ENCODE results near the gene ROM1. TPM values are rescaled to one million over a fixed set of nuclear protein-coding genes. Genes with fewer than 3 reads are reported as not detected.
"Not testable (repeated sequence)": the region's sequence is repeated elsewhere in the genome, so short reads cannot be mapped to it uniquely, and the experiment has no call there.

ROM1 gene
- total and polyA plus RNA-seq, 7 experiments from 2014 or later: 0.51 to 2.4 (median 1.8) TPM; not detected in 1

DNA sequence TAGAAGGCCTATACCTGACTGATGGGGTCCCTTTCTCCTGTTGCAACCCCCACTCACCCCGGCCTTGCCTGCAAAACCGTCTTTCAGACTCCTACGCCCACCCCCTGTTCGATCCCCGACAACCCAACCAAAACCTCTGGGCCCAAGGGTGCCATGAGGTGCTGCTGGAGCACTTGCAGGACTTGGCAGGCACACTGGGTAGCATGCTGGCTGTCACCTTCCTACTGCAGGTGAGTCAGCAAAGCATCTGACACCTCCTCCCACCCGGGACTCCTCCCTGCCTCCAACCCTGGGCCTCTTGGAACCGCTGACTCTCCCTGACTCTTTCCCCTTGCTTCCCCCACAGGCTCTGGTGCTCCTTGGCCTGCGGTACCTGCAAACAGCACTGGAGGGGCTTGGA is 1.2 kb downstream of the ROM1 start:
- Histone ChIP-seq H3K9me3 (ENCODE audit: control insufficient read depth in 2 of 3, low read length in 3 of 3) (no peaks in the 10 kb centered on the region), H3K27ac (ENCODE audit: low read depth, low read length) (no peak overlapping the region), H3K4me1 (ENCODE audit: control insufficient read depth in 2 of 2, insufficient read depth in 2 of 2, low read length in 2 of 2) (peaks cover 16 to 28% of the 10 kb centered on the region in 2 donors), H3K36me3 (ENCODE audit: control insufficient read depth in 2 of 3, insufficient read depth in 3 of 3, low read length in 3 of 3) (peaks cover 0 to 38% (median 0%) of the 10 kb centered on the region in 3 experiments), H3K27me3 (ENCODE audit: control insufficient read depth in 2 of 2, insufficient read depth in 2 of 2, low read length in 2 of 2) (no peaks in the 10 kb centered on the region), H3K4me3 (ENCODE audit: low read length) (no peak overlapping the region)
- Mint-ChIP-seq H3K9me3 (no peaks in the 10 kb centered on the region), H3K4me1 (peaks cover 25 to 46% (median 40%) of the 10 kb centered on the region in 7 donors), H3K27ac (peak overlapping the region; percentile 73 to 95 (median 89)), H3K36me3 (peaks cover 0 to 17% (median 4%) of the 10 kb centered on the region in 5 donors), H3K4me3 (peak overlapping the region in 6 of 10 donors; percentile 31 to 99 (median 58)), H3K27me3 (no peaks in the 10 kb centered on the region)
- intact Hi-C loops (cut with micrococcal nuclease): loop anchor here in 1 of 2 donors (5.0 kb wide), 1 partner anchor 228 kb away; no protein-coding TSS in a partner anchor
- ChIA-PET CTCF (interaction anchor here (1.8 to 4.1 kb wide), 2 partner anchors 22 to 34 kb away, joined by 6 to 27 read pairs; partner anchors contain the start of gene TUT1), POLR2A (interaction anchor here (0.7 to 12.0 kb wide), 5 partner anchors 7 to 237 kb away, joined by 3 to 219 read pairs (median 64); partner anchors contain the start of genes B3GAT3, C11orf98, CSKMT and GANAB)
- ATAC-seq: no peak
- DNase-seq: no peak

- ChIA-PET POLR2A (interaction anchor here (0.8 to 1.3 kb wide), 4 partner anchors 24 to 50 kb away, joined by 3 to 5 read pairs (median 3); partner anchors contain the start of genes C11orf98, CSKMT, INTS5 and TUT1), CTCF (interaction anchor here (0.9 kb wide), 1 partner anchor 24 kb away, joined by 3 read pairs; the partner anchor contains the start of gene TUT1)
- DNase-seq: no peak
- no peaks in the 10 kb centered on the region for H3K9me3 ChIP-seq (ENCODE audit: control insufficient read depth in 2 of 3, low read length in 3 of 3)
- no peak overlapping the region for H3K27ac ChIP-seq (ENCODE audit: low read depth, low read length)
- no peak for ATAC-seq
- no peaks in the 10 kb centered on the region for H3K27me3 Mint-ChIP-seq
- peaks cover 0 to 34% (median 0%) of the 10 kb centered on the region in 3 experiments for H3K36me3 ChIP-seq (ENCODE audit: control insufficient read depth in 2 of 3, insufficient read depth in 3 of 3, low read length in 3 of 3)
- no peak overlapping the region for H3K4me3 ChIP-seq (ENCODE audit: low read length)
- peaks cover 14 to 43% (median 36%) of the 10 kb centered on the region in 7 donors for H3K4me1 Mint-ChIP-seq
- H3K36me3 Mint-ChIP-seq: peaks cover 0 to 12% (median 5%) of the 10 kb centered on the region in 5 donors
- H3K4me3 Mint-ChIP-seq: no peak overlapping the region
- intact Hi-C loops (cut with micrococcal nuclease): no loop called here
- H3K27me3 ChIP-seq (ENCODE audit: control insufficient read depth in 2 of 2, insufficient read depth in 2 of 2, low read length in 2 of 2): no peaks in the 10 kb centered on the region
- H3K27ac Mint-ChIP-seq: peak overlapping the region in 2 of 9 donors; percentile 94
- peaks cover 16 to 19% of the 10 kb centered on the region in 2 donors for H3K4me1 ChIP-seq (ENCODE audit: control insufficient read depth in 2 of 2, insufficient read depth in 2 of 2, low read length in 2 of 2)
- no peaks in the 10 kb centered on the region for H3K9me3 Mint-ChIP-seq
Measured at GRCh38 chr11:62615521-62615920, 2.5 kb downstream of the ROM1 start.

GRCh38 chr11:62616957-62617356 is 3.9 kb downstream of the ROM1 start:
- CTCF ChIA-PET: interaction anchor here (0.6 kb wide), 1 partner anchor 1590 kb away, joined by 3 read pairs; the partner anchor contains the start of gene FERMT3
- Histone ChIP-seq H3K36me3 (ENCODE audit: control insufficient read depth in 2 of 3, insufficient read depth in 3 of 3, low read length in 3 of 3) (peaks cover 0 to 28% (median 0%) of the 10 kb centered on the region in 3 experiments), H3K4me1 (ENCODE audit: control insufficient read depth in 2 of 2, insufficient read depth in 2 of 2, low read length in 2 of 2) (peaks cover 11 to 15% of the 10 kb centered on the region in 2 donors)
- H3K4me1 Mint-ChIP-seq: peaks cover 17 to 41% (median 33%) of the 10 kb centered on the region in 7 donors
- H3K4me3 Mint-ChIP-seq; ATAC-seq; H3K27ac ChIP-seq (ENCODE audit: low read depth, low read length); H3K4me3 ChIP-seq (ENCODE audit: low read length); H3K27me3 ChIP-seq (ENCODE audit: control insufficient read depth in 2 of 2, insufficient read depth in 2 of 2, low read length in 2 of 2); DNase-seq; intact Hi-C loops (cut with micrococcal nuclease); H3K9me3 ChIP-seq (ENCODE audit: control insufficient read depth in 2 of 3, low read length in 3 of 3); H3K9me3 Mint-ChIP-seq; H3K27me3 Mint-ChIP-seq: not testable (repeated sequence)
- peak overlapping the region in 1 of 9 donors; percentile 28 for H3K27ac Mint-ChIP-seq
- peaks cover 0 to 16% (median 5%) of the 10 kb centered on the region in 5 donors for H3K36me3 Mint-ChIP-seq
- POLR2A ChIA-PET: interaction anchor here (0.7 to 10.0 kb wide), 5 partner anchors 15 to 55 kb away, joined by 3 to 94 read pairs (median 3); partner anchors contain the start of genes C11orf98, CSKMT, MTA2 and UQCC3

DNA sequence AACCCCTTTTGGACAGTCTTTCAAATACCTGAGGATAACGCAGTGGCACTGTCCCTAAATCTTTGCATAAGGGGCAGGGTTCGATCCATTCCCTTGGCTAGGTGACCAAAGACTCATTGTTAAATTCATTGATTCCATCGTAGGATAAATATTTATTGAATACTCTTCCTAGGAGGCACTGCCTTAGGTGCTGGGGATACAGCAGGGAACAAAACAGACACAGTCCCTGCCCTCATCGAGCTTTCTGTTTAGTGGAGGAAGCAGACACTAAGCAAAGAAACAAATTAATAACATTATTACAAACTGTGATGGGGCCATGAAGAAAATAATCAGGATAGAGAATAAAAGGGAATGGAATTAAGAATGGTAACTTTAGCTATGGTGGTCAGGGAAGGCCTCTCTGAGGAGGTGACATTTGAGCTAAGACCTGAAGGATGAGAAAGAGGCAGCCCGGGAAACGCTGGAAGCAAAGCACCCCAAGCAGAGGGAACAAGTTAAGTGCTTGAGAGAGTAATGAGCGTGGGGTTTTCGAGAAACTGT is 8.0 kb downstream of the ROM1 start:
- Mint-ChIP-seq H3K27ac (peak overlapping the region; percentile 92 to 99 (median 95)), H3K27me3 (no peaks in the 10 kb centered on the region), H3K9me3 (peaks cover 0 to 2% (median 0%) of the 10 kb centered on the region in 11 donors), H3K36me3 (peaks cover 6 to 27% (median 15%) of the 10 kb centered on the region in 5 donors), H3K4me1 (peaks cover 13 to 29% (median 26%) of the 10 kb centered on the region in 7 donors), H3K4me3 (peak overlapping the region; percentile 91 to 99 (median 94))
- Histone ChIP-seq H3K36me3 (ENCODE audit: control insufficient read depth in 2 of 3, insufficient read depth in 3 of 3, low read length in 3 of 3) (peaks cover 0 to 30% (median 10%) of the 10 kb centered on the region in 3 experiments), H3K9me3 (ENCODE audit: control insufficient read depth in 2 of 3, low read length in 3 of 3) (no peaks in the 10 kb centered on the region), H3K27me3 (ENCODE audit: control insufficient read depth in 2 of 2, insufficient read depth in 2 of 2, low read length in 2 of 2) (no peaks in the 10 kb centered on the region), H3K27ac (ENCODE audit: low read depth, low read length) (peak overlapping the region; percentile 92), H3K4me1 (ENCODE audit: control insufficient read depth in 2 of 2, insufficient read depth in 2 of 2, low read length in 2 of 2) (peaks cover 11% of the 10 kb centered on the region in 2 donors), H3K4me3 (ENCODE audit: low read length) (peak overlapping the region; percentile 97)
- POLR2A ChIA-PET: interaction anchor here (0.7 to 10.0 kb wide), 24 partner anchors 10 to 234 kb away, joined by 3 to 94 read pairs (median 8); partner anchors contain the start of genes C11orf98, CSKMT, EEF1G and EML3
- DNase-seq (no peak), ATAC-seq (no peak)
- intact Hi-C loops (cut with micrococcal nuclease): no loop called here
- CTCF ChIA-PET: interaction anchor here (0.6 to 1.8 kb wide), 12 partner anchors 9 to 196 kb away, joined by 3 to 6 read pairs (median 4); partner anchors contain the start of genes C11orf98, CSKMT and TUT1

GRCh38 chr11:62621567-62622470 is 8.8 kb downstream of the ROM1 start, which contains the start of gene B3GAT3:
B3GAT3 (minus strand) TSS chr11:62621986; CDS start chr11:62621947, 39 bp downstream.
- Mint-ChIP-seq H3K36me3 (peaks cover 10 to 32% (median 19%) of the 10 kb centered on the region in 5 donors), H3K9me3 (peaks cover 0 to 2% (median 0%) of the 10 kb centered on the region in 11 donors), H3K27me3 (no peaks in the 10 kb centered on the region), H3K4me1 (peaks cover 13 to 29% (median 26%) of the 10 kb centered on the region in 7 donors), H3K4me3 (peak within 1 kb of the TSS; percentile 91 to 99 (median 94)), H3K27ac (peak within 1 kb of the TSS; percentile 92 to 99 (median 96))
- peak; percentile 87 to 97 (median 94) for DNase-seq
- intact Hi-C loops (cut with micrococcal nuclease): loop anchor here (1.0 to 2.0 kb wide), 8 partner anchors 10 to 51 kb away; partner anchors contain the start of genes C11orf98 (in 2 of the 2), CSKMT (in 2 of the 2), EML3 (in 2 of the 2) and GANAB (in 2 of the 2)
- Histone ChIP-seq H3K27me3 (ENCODE audit: control insufficient read depth in 2 of 2, insufficient read depth in 2 of 2, low read length in 2 of 2) (no peaks in the 10 kb centered on the region), H3K36me3 (ENCODE audit: control insufficient read depth in 2 of 3, insufficient read depth in 3 of 3, low read length in 3 of 3) (peaks cover 0 to 30% (median 13%) of the 10 kb centered on the region in 3 experiments), H3K4me3 (ENCODE audit: low read length) (peak within 1 kb of the TSS; percentile 97), H3K9me3 (ENCODE audit: control insufficient read depth in 2 of 3, low read length in 3 of 3) (no peaks in the 10 kb centered on the region), H3K4me1 (ENCODE audit: control insufficient read depth in 2 of 2, insufficient read depth in 2 of 2, low read length in 2 of 2) (peaks cover 11% of the 10 kb centered on the region in 2 donors), H3K27ac (ENCODE audit: low read depth, low read length) (peak within 1 kb of the TSS; percentile 92)
- ChIA-PET POLR2A (interaction anchor here (0.5 to 10.0 kb wide), 23 partner anchors 11 to 234 kb away, joined by 3 to 94 read pairs (median 9); partner anchors contain the start of genes C11orf98, CSKMT, EEF1G and EML3), CTCF (interaction anchor here (0.6 to 1.8 kb wide), 9 partner anchors 10 to 285 kb away, joined by 3 to 9 read pairs (median 4); partner anchors contain the start of genes C11orf98, CSKMT and TUT1)
- ATAC-seq: peak; percentile 93
